A549 (cell line): ENCODE measurements around the gene ERICH6B.

ENCODE experiments used
- CBX2 ChIP-seq: fragments of 200-600 bp; sonication (generic); IDR thresholded peaks from 2 replicates; pipeline ENCODE4 v1.6.1; 2016; ENCODE audit warnings: low read depth, mild to moderate bottlenecking, borderline replicate concordance
- CEBPB ChIP-seq, 2 experiments: fragments of >200 bp in 1 of 2; sonication (Bioruptor Twin) in 1 of 2; formaldehyde crosslinking in 1 of 2; IDR thresholded peaks; 2 replicates each; pipeline ENCODE4 v1.6.1; 2012 to 2016
- CTCF ChIP-seq: fragments of >200 bp; sonication (Bioruptor Twin); formaldehyde crosslinking; IDR thresholded peaks from 3 replicates; pipeline ENCODE4 v1.5.1; 2016
- JUNB ChIP-seq: fragments of >200 bp; sonication (Bioruptor Twin); formaldehyde crosslinking; IDR thresholded peaks from 2 replicates; pipeline ENCODE4 v1.6.1; 2016
- KDM5A ChIP-seq: fragments of 200-600 bp; sonication (generic); IDR thresholded peaks from 2 replicates; pipeline ENCODE4 v1.6.1; 2016; ENCODE audit warnings: antibody characterized with exemption, mild to moderate bottlenecking
- POLR2A ChIP-seq: IDR thresholded peaks from 2 replicates; pipeline ENCODE4 v1.6.1; 2012; ENCODE audit warnings: mild to moderate bottlenecking, low read length
- RARB ChIP-seq: fragments of 250-450 bp; sonication (Bioruptor Pico); IDR thresholded peaks from 2 replicates; pipeline ENCODE4 v1.8.0; 2021; ENCODE audit warnings: mild to moderate bottlenecking, moderate library complexity
- SREBF2 ChIP-seq: fragments of 450-650 bp; IDR thresholded peaks from 2 replicates; pipeline ENCODE4 v1.6.1; 2014; ENCODE audit warnings: mild to moderate bottlenecking, moderate library complexity

- TF ChIP-seq JUNB, result no peak
- TF ChIP-seq CTCF, result no peak
- no peak for TF ChIP-seq CBX2
- TF ChIP-seq KDM5A, result no peak
- no peak for TF ChIP-seq SREBF2
- no peak for TF ChIP-seq POLR2A
- TF ChIP-seq CEBPB (IDR thresholded peaks at IDR 0.05), result 0 out of 4 replicates have a peak, but pooled peaks of 1 of the 2 experiments have one; percentile 12
- TF ChIP-seq RARB (CRISPR knock-in tag), result peak; percentile 72; the same call in 1 of the 2 replicates
These were observed 87.7 kb downstream of the ERICH6B start for GRCh38 chr13:45527699-45528462.
